HT1080 (cell line): Measurements from ENCODE around the gene DNAJC18. TPM values are rescaled to one million over a fixed set of nuclear protein-coding genes. Genes with fewer than 3 reads are reported as not detected.

ENCODE experiments used
- DNase-seq: peaks from one replicate; pipeline ENCODE4 v3.0.0-alpha.2; 2015; ENCODE audit warnings: low read depth
- small RNA-seq: library from RNA; depleted of rRNA; stranded (forward); fragments of <200 nt; gene quantifications from one replicate; pipeline ENCODE3, GENCODE V24; 2014
- total RNA-seq: library from RNA; depleted of rRNA; stranded (reverse); fragments of >200 nt; shearing (Covaris generic); gene quantifications from 2 replicates; pipeline ENCODE4 v1.2.3, GENCODE V29; 2014; rRNA removed

The DNAJC18 gene
- total RNA-seq, 1 experiment from 2014 or later = 11.9 TPM

DNA sequence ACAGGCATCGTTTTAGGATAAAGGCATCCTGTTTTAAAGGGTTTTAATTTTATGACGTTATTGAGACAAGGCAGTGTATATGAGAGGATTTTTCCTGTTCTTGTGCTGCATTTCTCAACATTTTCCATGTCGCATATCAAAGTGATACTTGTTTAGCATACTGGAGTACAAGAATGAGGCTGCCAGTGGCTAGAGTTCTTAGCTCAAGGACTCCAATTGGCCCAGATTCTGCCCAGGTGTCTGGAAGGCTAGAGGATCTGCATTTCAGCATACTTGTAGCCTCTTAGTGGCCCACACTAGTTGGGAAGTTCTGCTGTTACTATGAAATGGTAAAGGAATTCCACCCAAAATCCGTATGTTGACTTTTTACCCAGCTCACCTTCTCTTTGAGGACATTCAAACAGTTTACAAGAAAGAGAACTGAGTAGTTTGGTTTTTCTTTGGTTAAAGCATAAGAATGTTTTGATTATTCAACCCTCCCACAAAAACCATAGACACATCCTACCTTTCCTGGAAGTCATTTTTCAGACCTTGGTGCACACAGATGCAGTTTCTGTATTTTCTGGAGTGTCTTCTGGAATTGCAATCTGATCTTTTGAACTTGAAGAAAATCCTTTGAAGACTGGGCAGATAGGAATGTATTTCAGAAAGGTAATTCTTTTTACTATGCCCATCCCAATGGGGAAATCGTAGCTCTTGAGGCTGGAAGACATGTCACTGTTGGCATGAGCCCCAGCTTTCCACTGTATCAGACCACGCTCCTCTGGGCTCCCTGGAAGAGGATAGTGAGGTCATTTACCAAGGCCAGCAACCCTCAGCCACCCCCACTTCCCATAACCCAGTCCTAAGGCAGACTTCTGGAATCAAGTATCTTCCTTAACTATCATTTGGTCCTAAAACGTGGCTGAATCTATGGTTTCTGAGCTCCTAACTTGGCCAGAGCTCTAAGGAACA lies 67.6 kb downstream of the DNAJC18 start:
- no peak for DNase-seq

DNA sequence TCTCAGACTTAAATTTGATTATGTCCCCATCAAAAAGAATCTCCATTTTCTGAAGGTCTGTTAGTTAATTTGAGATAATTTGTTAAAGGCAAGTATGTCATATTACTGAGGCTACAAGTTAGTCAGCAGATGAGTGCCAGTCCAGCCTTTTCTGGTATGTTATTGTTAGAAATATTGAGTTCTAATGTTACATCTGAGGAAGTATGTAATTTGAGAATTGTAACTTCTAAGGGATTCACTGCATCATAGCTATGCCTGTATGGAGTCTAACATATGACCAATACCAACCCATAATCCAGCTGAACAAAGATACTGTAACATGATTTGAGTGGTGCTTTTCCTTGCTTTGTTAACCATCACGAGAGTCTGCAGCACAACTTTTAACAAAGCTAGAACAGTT lies 70.1 kb downstream of the DNAJC18 start:
- peak; percentile 35 for DNase-seq

DNA sequence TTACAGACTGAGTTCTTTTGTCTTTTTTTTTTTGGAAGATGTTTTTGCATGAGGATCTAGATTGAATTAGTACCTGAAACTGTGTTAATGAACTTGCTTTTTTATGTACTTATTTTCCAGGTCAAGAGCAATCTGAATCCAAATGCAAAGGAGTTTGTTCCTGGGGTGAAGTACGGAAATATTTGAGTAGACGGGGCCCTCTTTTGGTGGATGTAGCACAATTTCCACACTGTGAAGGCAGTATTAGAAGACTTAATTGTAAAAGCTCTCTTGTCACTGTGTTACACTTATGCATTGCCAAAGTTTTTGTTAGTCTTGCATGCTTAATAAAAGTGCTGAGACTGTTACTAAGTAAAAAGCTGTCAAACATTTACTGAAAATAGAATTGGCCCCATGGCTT lies 70.7 kb downstream of the DNAJC18 start:
- DNase-seq = no peak

DNA sequence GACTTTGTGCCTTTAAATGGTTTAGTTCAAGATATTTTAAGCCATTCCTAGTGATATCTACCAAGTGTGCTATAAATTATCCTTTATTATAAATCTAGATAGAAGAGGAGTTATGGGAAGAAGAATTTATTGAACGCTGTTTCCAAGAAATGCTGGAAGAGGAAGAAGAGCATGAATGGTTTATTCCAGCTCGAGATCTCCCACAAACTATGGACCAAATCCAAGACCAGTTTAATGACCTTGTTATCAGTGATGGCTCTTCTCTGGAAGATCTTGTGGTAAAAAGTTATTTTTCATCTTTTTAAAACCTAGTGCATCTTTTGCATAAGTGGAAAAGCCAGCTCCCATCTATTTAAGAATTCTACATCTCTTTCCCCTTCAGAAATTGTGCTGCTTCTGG lies 74.9 kb downstream of the DNAJC18 start:
- DNase-seq = no peak

DNA sequence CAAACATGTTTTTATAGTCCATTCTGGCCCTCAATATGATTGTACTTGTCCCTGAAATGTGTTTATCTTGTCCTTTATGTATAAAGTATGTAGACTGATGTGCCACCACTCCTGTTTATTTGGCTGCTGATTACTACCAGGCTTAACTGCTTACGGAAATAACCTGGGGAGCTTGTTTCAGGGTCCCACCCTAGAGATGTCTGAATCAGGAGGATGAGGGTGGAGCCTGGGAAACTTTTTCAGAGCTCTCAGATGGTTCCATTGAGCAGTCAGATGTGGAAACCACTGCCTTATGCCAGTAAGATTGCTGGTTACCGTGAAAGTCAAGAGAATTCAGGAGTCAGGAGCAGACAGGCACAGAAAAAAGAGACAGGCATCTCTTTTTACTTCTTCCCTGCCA lies 75.4 kb downstream of the DNAJC18 start:
- no peak for DNase-seq

DNA sequence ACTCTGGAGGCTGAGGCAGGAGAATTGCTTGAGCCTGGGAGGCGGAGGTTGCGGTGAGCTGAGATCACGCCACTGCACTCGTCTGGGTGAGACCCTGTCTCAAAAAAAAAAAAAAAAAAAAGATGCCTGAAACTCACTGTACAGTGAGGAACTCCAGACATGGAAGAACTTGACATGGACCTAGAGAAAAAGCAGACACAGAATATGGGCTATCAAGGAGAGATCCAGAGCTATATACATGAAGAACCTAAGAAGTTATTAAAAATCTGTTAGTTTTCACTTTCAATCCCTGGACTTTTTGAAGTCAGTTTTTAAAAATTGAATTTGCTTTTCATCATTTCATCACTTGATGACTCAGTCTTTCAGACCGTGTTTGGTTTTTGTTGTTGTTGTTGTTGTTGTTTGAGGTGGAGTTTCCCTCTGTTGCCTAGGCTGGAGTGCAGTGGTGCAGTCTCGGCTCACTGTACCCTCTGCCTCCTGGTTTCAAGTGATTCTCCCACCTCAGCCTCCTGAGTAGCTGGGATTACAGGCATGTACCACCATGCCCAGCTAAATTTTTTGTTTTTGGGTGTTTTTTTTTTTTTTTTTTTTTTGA lies 77.4 kb downstream of the DNAJC18 start:
- DNase-seq = no peak

DNA sequence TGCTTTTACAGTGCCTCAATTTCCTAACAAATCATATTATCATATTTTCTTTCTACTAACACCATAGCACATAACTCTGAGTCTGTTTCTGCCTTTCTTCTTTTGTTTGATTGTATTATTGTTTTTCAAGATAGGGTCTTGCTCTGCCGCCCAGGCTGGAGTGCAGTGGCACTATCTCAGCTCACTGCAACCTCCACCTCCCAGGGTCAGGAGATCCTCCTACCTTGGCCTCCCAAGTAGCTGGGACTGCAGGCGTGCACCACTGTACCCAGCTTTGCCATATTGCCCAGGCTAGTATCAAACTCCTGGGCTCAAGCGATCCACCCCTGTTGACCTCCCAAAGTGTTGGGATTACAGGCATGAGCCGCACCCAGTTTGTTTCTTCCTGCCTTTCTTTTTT lies 78.9 kb downstream of the DNAJC18 start:
- no peak for DNase-seq

Small RNAs within 50 kb of the gene (small RNA-seq; reads per million reads assigned to genes)
- gene RNU5B-4P = 0.18 reads per million

Other genes with a start within 250 kb of the DNAJC18 start
- 27.5 and 28.4 TPM in 2 replicates for gene SIL1, start 241.2 kb downstream of the DNAJC18 start, total RNA-seq
- gene MATR3, start 145.8 kb downstream of the DNAJC18 start, total RNA-seq = 124 and 175 TPM in 2 replicates
- gene PAIP2, start 97.7 kb downstream of the DNAJC18 start, total RNA-seq = 56.4 and 86.9 TPM in 2 replicates
- not detected in 2 replicates for gene SLC23A1, start 56.2 kb downstream of the DNAJC18 start, total RNA-seq
- gene MZB1, start 49.6 kb downstream of the DNAJC18 start, total RNA-seq = not detected in 2 replicates
- gene PROB1, start 44.4 kb downstream of the DNAJC18 start, total RNA-seq = 0.17 and 0.53 TPM in 2 replicates
- 5.9 and 6.7 TPM in 2 replicates for gene SPATA24, start 35.4 kb downstream of the DNAJC18 start, total RNA-seq
- 53.3 and 67.7 TPM in 2 replicates for gene ECSCR, start 23.2 kb upstream of the DNAJC18 start, total RNA-seq
- gene SMIM33, start 31.5 kb upstream of the DNAJC18 start, total RNA-seq = not detected in 2 replicates
- 38.7 and 55.8 TPM in 2 replicates for gene STING1, start 43.2 kb upstream of the DNAJC18 start, total RNA-seq
- gene UBE2D2, start 121.8 kb upstream of the DNAJC18 start, total RNA-seq = 83.2 and 84.4 TPM in 2 replicates
- 49.4 and 54.9 TPM in 2 replicates for gene CXXC5, start 208.8 kb upstream of the DNAJC18 start, total RNA-seq